K562 (cell line): ENCODE measurements around the gene GART. TPM values are rescaled to one million over a fixed set of nuclear protein-coding genes. Genes with fewer than 3 reads are reported as not detected.

Experiments used
- BCL6 ChIP-seq: fragments of 250-450 bp; sonication (Bioruptor Pico); IDR thresholded peaks from 2 replicates; pipeline ENCODE4 v1.4.0; 2020
- ELK3 ChIP-seq: fragments of 450-650 bp; formaldehyde crosslinking; IDR thresholded peaks from 2 replicates; pipeline ENCODE4 v1.4.0; 2020; ENCODE audit warnings: mild to moderate bottlenecking
- EP300 ChIP-seq: IDR thresholded peaks from 2 replicates; pipeline ENCODE4 v1.6.1; 2012; ENCODE audit warnings: low read length, improper control_type of control experiment
- GABPB1 ChIP-seq: sonication (generic); formaldehyde crosslinking; IDR thresholded peaks from 2 replicates; pipeline ENCODE4 v1.8.0; 2022; ENCODE audit warnings: mild to moderate bottlenecking, missing genetic modification reagents
- HDGF ChIP-seq: fragments of 450-650 bp; IDR thresholded peaks from 2 replicates; pipeline ENCODE4 v1.6.1; 2016
- HMGN3 ChIP-seq: IDR thresholded peaks from 2 replicates; pipeline ENCODE4 v1.6.1; 2011; ENCODE audit warnings: borderline replicate concordance, low read depth, mild to moderate bottlenecking, mixed read lengths, low read length; ENCODE audit not compliant: insufficient read length; ENCODE audit errors: extremely low read depth
- IRF9 ChIP-seq: fragments of 450-650 bp; IDR thresholded peaks from 2 replicates; pipeline ENCODE4 v1.6.1; 2016; ENCODE audit warnings: missing biosample characterization, missing genetic modification characterization
- NBN ChIP-seq: fragments of 450-650 bp; IDR thresholded peaks from 2 replicates; pipeline ENCODE4 v1.6.1; 2016; ENCODE audit warnings: low read depth, mild to moderate bottlenecking
- RERE ChIP-seq: sonication (generic); formaldehyde crosslinking; IDR thresholded peaks from 2 replicates; pipeline ENCODE4 v1.8.0; 2023; ENCODE audit warnings: missing genetic modification reagents, mild to moderate bottlenecking, borderline replicate concordance
- SMAD3 ChIP-seq: fragments of 450-650 bp; formaldehyde crosslinking; conservative IDR thresholded peaks from 2 replicates; pipeline ENCODE4 v1.4.0; 2020; ENCODE audit warnings: mild to moderate bottlenecking
- SMARCA4 ChIP-seq: fragments of 450-650 bp; IDR thresholded peaks from 2 replicates; pipeline ENCODE4 v1.6.1; 2016
- SNRNP70 ChIP-seq: fragments of 200-400 bp; formaldehyde crosslinking; optimal IDR thresholded peaks from 2 replicates; pipeline ENCODE3; 2017; ENCODE audit warnings: low read depth, low read length
- SRSF3 ChIP-seq: fragments of 200-400 bp; formaldehyde crosslinking; IDR thresholded peaks from 2 replicates; pipeline ENCODE4 v1.6.1; 2016; ENCODE audit warnings: mild to moderate bottlenecking, low read length, moderate library complexity; ENCODE audit not compliant: insufficient read depth
- TCF7 ChIP-seq: sonication (generic); IDR thresholded peaks from 2 replicates; pipeline ENCODE4 v1.6.1; 2016; ENCODE audit warnings: antibody characterized with exemption, borderline replicate concordance
- TSC22D4 ChIP-seq: fragments of 450-650 bp; IDR thresholded peaks from 2 replicates; pipeline ENCODE4 v1.6.1; 2016; ENCODE audit warnings: missing genetic modification characterization, missing biosample characterization, control low read depth
- VEZF1 ChIP-seq: fragments of 200-800 bp; sonication (Bioruptor generic); IDR thresholded peaks from 2 replicates; pipeline ENCODE4 v1.6.1; 2017; ENCODE audit warnings: missing genetic modification characterization, missing compliant biosample characterization
- ZNF282 ChIP-seq: sonication (generic); formaldehyde crosslinking; IDR thresholded peaks from 2 replicates; pipeline ENCODE4 v1.8.1; 2023; ENCODE audit warnings: missing genetic modification reagents
- ZNF655 ChIP-seq: fragments of 250-450 bp; sonication (Bioruptor Pico); IDR thresholded peaks from 2 replicates; pipeline ENCODE4 v1.5.0; 2021
- polyA plus RNA-seq, 8 experiments: library from polyadenylated mRNA; depleted of rRNA in 4 of 8; stranded (reverse) in 5 of 8; unstranded in 3 of 8; fragments of >200 nt; fragmentation: Nextera tagmentation in 2 of 8; fragmentation: Illumina TruSeq in 1 of 8; extraction: Ambion mirVana in 2 of 8; extraction: Trizol in 1 of 8; gene quantifications; 2 replicates each; pipeline versions ENCODE4 v1.2.1 to v1.2.3, GENCODE V29; 2011 to 2014; ENCODE audit warnings: inconsistent platforms in 1 of 8, missing spikeins in 1 of 8
- total RNA-seq, 7 experiments: library from RNA; depleted of rRNA in 6 of 7; stranded (reverse); fragments of >200 nt in 6 of 7; fragmentation: Illumina TruSeq in 2 of 7; extraction: Trizol in 2 of 7; gene quantifications; 2 replicates each; pipeline versions ENCODE4 v1.2.1 to v1.2.3, GENCODE V29; 2011 to 2021; ENCODE audit warnings: low replicate concordance in 1 of 7

Gene GART
- total and polyA plus RNA-seq, 9 of the 15 experiments (the other 6 are each of a cell fraction or from before 2014, with no cell fraction given), result 141 to 429 (median 349) TPM

GRCh38 chr21:33479679-33480480, 62.0 kb downstream of the GART start, which contains the start of gene TMEM50B (continued):
- TF ChIP-seq VEZF1 (peak; percentile 86), SRSF3 (no peak), HMGN3 (peak; percentile 90), GABPB1 (CRISPR knock-in tag) (peak; percentile 86), ELK3 (CRISPR knock-in tag) (no peak), HDGF (no peak), RERE (no peak), SMARCA4 (no peak), BCL6 (no peak), ZNF282 (no peak), NBN (peak; percentile 40; the same call in 1 of the 2 replicates), TCF7 (peak; percentile 48; the same call in 1 of the 2 replicates), IRF9 (no peak), EP300 (no peak), SNRNP70 (no peak), TSC22D4 (tag) (no peak), ZNF655 (no peak), SMAD3 (CRISPR knock-in tag) (0 out of 2 replicates have a peak, but pooled peaks have one; percentile 33)
